WTC11 (cell line): ENCODE results near the gene ROPN1L. TPM values are rescaled to one million over a fixed set of nuclear protein-coding genes. Genes with fewer than 3 reads are reported as not detected.

ENCODE experiments used
- ATAC-seq: fragments of 200-7000 bp; cut with Tn5 transposase; 2 replicates; pipeline ENCODE4 v1.10.0; 2021; ENCODE audit warnings: mild to moderate bottlenecking, moderate library complexity
- CTCF ChIA-PET: fragments of 300-600 bp; sonication (Branson Sonifier 250); formaldehyde crosslinking; loops from one replicate; lab custom pipeline; 2021; ENCODE audit warnings: antibody characterized with exemption; lab: Charles Lee
- POLR2A ChIA-PET: fragments of 350-600 bp; sonication (Branson Sonifier 250); formaldehyde crosslinking; loops from one replicate; lab custom pipeline; 2021; ENCODE audit warnings: antibody characterized with exemption; lab: Charles Lee
- DNase-seq: peaks from one replicate; pipeline ENCODE4 v3.0.0; 2021; ENCODE audit warnings: low spot score
- H3K27ac Mint-ChIP-seq: 2 replicates; pipeline ENCODE4 v1.8.0; 2021; ENCODE audit warnings: mixed read lengths
- H3K27me3 Mint-ChIP-seq: 2 replicates; pipeline ENCODE4 v1.8.0; 2021; ENCODE audit warnings: low read depth, mild to moderate bottlenecking, moderate library complexity, mixed read lengths
- H3K36me3 Mint-ChIP-seq: 2 replicates; pipeline ENCODE4 v1.8.0; 2021; ENCODE audit warnings: mixed read lengths
- H3K4me1 Mint-ChIP-seq: 2 replicates; pipeline ENCODE4 v1.8.0; 2022; ENCODE audit warnings: mixed read lengths
- H3K4me3 Mint-ChIP-seq: 2 replicates; pipeline ENCODE4 v1.8.0; 2021; ENCODE audit warnings: mild to moderate bottlenecking, moderate library complexity, mixed read lengths
- H3K9me3 Mint-ChIP-seq: 2 replicates; pipeline ENCODE4 v1.8.0; 2021; ENCODE audit warnings: mixed read lengths
- ATF2 ChIP-seq: sonication (generic); formaldehyde crosslinking; IDR thresholded peaks from 2 replicates; pipeline ENCODE4 v1.8.1; 2022; ENCODE audit warnings: low read depth, missing genetic modification reagents, borderline replicate concordance
- CBFB ChIP-seq: sonication (generic); formaldehyde crosslinking; IDR thresholded peaks from 2 replicates; pipeline ENCODE4 v1.8.1; 2022; ENCODE audit warnings: mild to moderate bottlenecking, low read depth, missing genetic modification reagents
- GTF2I ChIP-seq: fragments of 250-450 bp; sonication (Bioruptor Pico); conservative IDR thresholded peaks from 2 replicates; pipeline ENCODE4 v1.4.0; 2021; ENCODE audit warnings: mild to moderate bottlenecking
- MAX ChIP-seq: sonication (generic); formaldehyde crosslinking; IDR thresholded peaks from 2 replicates; pipeline ENCODE4 v1.8.0; 2022; ENCODE audit warnings: mild to moderate bottlenecking, missing genetic modification reagents
- NFATC4 ChIP-seq: fragments of 250-450 bp; sonication (Bioruptor Pico); IDR thresholded peaks from 2 replicates; pipeline ENCODE4 v1.9.0; 2021; ENCODE audit warnings: mild to moderate bottlenecking
- OVOL2 ChIP-seq: fragments of 250-450 bp; sonication (Bioruptor Pico); IDR thresholded peaks from 2 replicates; pipeline ENCODE4 v1.9.0; 2021; ENCODE audit warnings: mild to moderate bottlenecking, borderline replicate concordance
- PRDM15 ChIP-seq: sonication (generic); formaldehyde crosslinking; IDR thresholded peaks from 2 replicates; pipeline ENCODE4 v1.8.0; 2022; ENCODE audit warnings: missing genetic modification reagents
- RELA ChIP-seq: sonication (generic); formaldehyde crosslinking; IDR thresholded peaks from 2 replicates; pipeline ENCODE4 v1.8.1; 2022; ENCODE audit warnings: missing genetic modification reagents, mild to moderate bottlenecking, borderline replicate concordance
- SMAD3 ChIP-seq: sonication (generic); formaldehyde crosslinking; IDR thresholded peaks from 2 replicates; pipeline ENCODE4 v1.8.0; 2022; ENCODE audit warnings: missing genetic modification reagents, mild to moderate bottlenecking, borderline replicate concordance
- STAT6 ChIP-seq: sonication (generic); formaldehyde crosslinking; conservative IDR thresholded peaks from 2 replicates; pipeline ENCODE4 v1.8.1; 2023; ENCODE audit warnings: mild to moderate bottlenecking, low read depth, missing genetic modification reagents, moderate library complexity
- TP53 ChIP-seq: sonication (generic); formaldehyde crosslinking; IDR thresholded peaks from 2 replicates; pipeline ENCODE4 v1.8.1; 2023; ENCODE audit warnings: mild to moderate bottlenecking, missing genetic modification reagents
- ZBTB43 ChIP-seq: sonication (generic); formaldehyde crosslinking; IDR thresholded peaks from 2 replicates; pipeline ENCODE4 v1.8.1; 2023; ENCODE audit warnings: mild to moderate bottlenecking, missing genetic modification reagents
- ZNF121 ChIP-seq: sonication (generic); formaldehyde crosslinking; IDR thresholded peaks from 2 replicates; pipeline ENCODE4 v1.8.0; 2023; ENCODE audit warnings: missing genetic modification reagents
- ZNF263 ChIP-seq: sonication (generic); formaldehyde crosslinking; IDR thresholded peaks from 2 replicates; pipeline ENCODE4 v1.8.1; 2022; ENCODE audit warnings: low read depth, mild to moderate bottlenecking, moderate library complexity, missing genetic modification reagents
- ZNF317 ChIP-seq: sonication (generic); formaldehyde crosslinking; IDR thresholded peaks from 2 replicates; pipeline ENCODE4 v1.8.1; 2023; ENCODE audit warnings: low read depth, mild to moderate bottlenecking, moderate library complexity, missing genetic modification reagents, borderline replicate concordance
- ZNF396 ChIP-seq: fragments of 250-450 bp; sonication (Bioruptor Pico); IDR thresholded peaks from 2 replicates; pipeline ENCODE4 v1.8.0; 2021; ENCODE audit warnings: mild to moderate bottlenecking, moderate library complexity, borderline replicate concordance
- ZNF423 ChIP-seq: fragments of 250-450 bp; sonication (Bioruptor Pico); IDR thresholded peaks from 2 replicates; pipeline ENCODE4 v2.1.2; 2022; ENCODE audit warnings: mild to moderate bottlenecking, moderate library complexity
- total RNA-seq: library from RNA; stranded (reverse); gene quantifications from 3 replicates; pipeline ENCODE4 v1.2.3, GENCODE V29; 2021

Gene ROPN1L
- total RNA-seq, 1 experiment from 2014 or later = not detected

- no peak for TF ChIP-seq ATF2 (CRISPR knock-in tag)
- TF ChIP-seq ZBTB43 (CRISPR knock-in tag) = no peak
Measured at GRCh38 chr5:10427201-10427600, 14.5 kb upstream of the ROPN1L start (continued).

GRCh38 chr5:10427978-10428377, 13.7 kb upstream of the ROPN1L start:
- POLR2A ChIA-PET = no interaction called here
- Mint-ChIP-seq H3K36me3 (peaks cover 36% of the 10 kb centered on the region), H3K9me3 (no peaks in the 10 kb centered on the region), H3K4me3 (no peak overlapping the region), H3K27me3 (no peaks in the 10 kb centered on the region), H3K27ac (no peak overlapping the region), H3K4me1 (peaks cover 2% of the 10 kb centered on the region)
- DNase-seq = no peak
- ATAC-seq = no peak
- no peak for TF ChIP-seq ZNF263 (CRISPR knock-in tag)
- no peak for TF ChIP-seq ZNF317 (CRISPR knock-in tag)
- CTCF ChIA-PET = no interaction called here

GRCh38 chr5:10431415-10431814, 10.3 kb upstream of the ROPN1L start:
- no peak overlapping the region for H3K4me3 Mint-ChIP-seq
- peaks cover 43% of the 10 kb centered on the region for H3K36me3 Mint-ChIP-seq
- ChIA-PET CTCF (no interaction called here), POLR2A (no interaction called here)
- H3K27me3 Mint-ChIP-seq = no peaks in the 10 kb centered on the region
- H3K9me3 Mint-ChIP-seq = no peaks in the 10 kb centered on the region
- no peaks in the 10 kb centered on the region for H3K4me1 Mint-ChIP-seq
- H3K27ac Mint-ChIP-seq = no peak overlapping the region
- ATAC-seq (no peak), DNase-seq (no peak)
- TF ChIP-seq STAT6 (CRISPR knock-in tag) (no peak), GTF2I (CRISPR knock-in tag) (no peak), ATF2 (CRISPR knock-in tag) (no peak), NFATC4 (CRISPR knock-in tag) (no peak), TP53 (CRISPR knock-in tag) (no peak)

GRCh38 chr5:10432059-10433008, 9.3 kb upstream of the ROPN1L start:
- Mint-ChIP-seq H3K27ac (no peak overlapping the region), H3K4me3 (no peak overlapping the region), H3K27me3 (no peaks in the 10 kb centered on the region), H3K36me3 (peaks cover 34% of the 10 kb centered on the region), H3K9me3 (no peaks in the 10 kb centered on the region), H3K4me1 (no peaks in the 10 kb centered on the region)
- DNase-seq (no peak), ATAC-seq (no peak)
- POLR2A ChIA-PET = no interaction called here
- CTCF ChIA-PET = no interaction called here
- TF ChIP-seq SMAD3 (CRISPR knock-in tag) (no peak), ZNF423 (CRISPR knock-in tag) (no peak), CBFB (CRISPR knock-in tag) (no peak), ZNF396 (no peak), ZNF317 (CRISPR knock-in tag) (no peak), OVOL2 (no peak), ZNF121 (CRISPR knock-in tag) (no peak), MAX (no peak), PRDM15 (CRISPR knock-in tag) (no peak), RELA (no peak)
- TF ChIP-seq, all 79 proteins: peak for 0
